Activated T-cell treated with anti-CD3 and anti-CD28 coated beads for 4 hours (primary cell): ENCODE results near the gene FYN.

ENCODE experiments used
- DNase-seq: peaks from one replicate; pipeline ENCODE4 v3.0.0-alpha.2; 2020

Gene FYN

GRCh38 chr6:111615916-111616612, 257.2 kb downstream of the FYN start:
- DNase-seq = no peak

GRCh38 chr6:111614833-111615582, 258.2 kb downstream of the FYN start:
- DNase-seq = no peak

GRCh38 chr6:111612379-111612778, 260.9 kb downstream of the FYN start:
- DNase-seq = no peak

GRCh38 chr6:111610548-111611172, 262.6 kb downstream of the FYN start:
- no peak for DNase-seq
